Immature natural killer cell (primary cell): ENCODE data around the gene TMIE. TPM values are rescaled to one million over a fixed set of nuclear protein-coding genes. Genes with fewer than 3 reads are reported as not detected.
"Not testable (repeated sequence)": the region's sequence is repeated elsewhere in the genome, so short reads cannot be mapped to it uniquely, and the experiment has no call there.

Experiments used
- DNase-seq, 3 donors: peaks; one replicate each; pipeline ENCODE4 v3.0.0; 2022; ENCODE audit warnings: mixed read lengths in 1 of 3
- H3K27ac Mint-ChIP-seq, 6 donors: one replicate each; pipeline ENCODE4 v1.8.0; 2020; ENCODE audit warnings: mixed read lengths in 6 of 6, mild to moderate bottlenecking in 5 of 6, inconsistent platforms in 4 of 6, moderate library complexity in 3 of 6
- H3K27me3 Mint-ChIP-seq, 3 donors: one replicate each; pipeline ENCODE4 v1.8.0; 2020 to 2021; ENCODE audit warnings: low read depth in 3 of 3, mild to moderate bottlenecking in 3 of 3, mixed read lengths in 3 of 3, moderate library complexity in 3 of 3, inconsistent platforms in 1 of 3
- H3K36me3 Mint-ChIP-seq, 3 donors: one replicate each; pipeline ENCODE4 v1.8.0; 2020; ENCODE audit warnings: mixed read lengths in 3 of 3, inconsistent platforms in 2 of 3, mild to moderate bottlenecking in 2 of 3
- H3K4me1 Mint-ChIP-seq, 2 donors: one replicate each; pipeline ENCODE4 v1.8.0; 2020; ENCODE audit warnings: inconsistent platforms in 2 of 2, mild to moderate bottlenecking in 2 of 2, mixed read lengths in 2 of 2, moderate library complexity in 1 of 2
- H3K4me3 Mint-ChIP-seq, 5 donors: one replicate each; pipeline ENCODE4 v1.8.0; 2020; ENCODE audit warnings: mild to moderate bottlenecking in 5 of 5, mixed read lengths in 5 of 5, inconsistent platforms in 3 of 5, moderate library complexity in 3 of 5
- H3K9me3 Mint-ChIP-seq, 6 donors: one replicate each; pipeline ENCODE4 v1.8.0; 2020; ENCODE audit warnings: mild to moderate bottlenecking in 6 of 6, mixed read lengths in 6 of 6, inconsistent platforms in 4 of 6, moderate library complexity in 3 of 6
- polyA plus RNA-seq, 3 donors: library from polyadenylated mRNA; unstranded; fragments of 300-500 nt; fragmentation: Illumina TruSeq; gene quantifications; one replicate each; pipeline ENCODE4 v1.2.3, GENCODE V29; 2021

TMIE gene
- polyA plus RNA-seq, 3 donors from 2014 or later: not detected

DNA sequence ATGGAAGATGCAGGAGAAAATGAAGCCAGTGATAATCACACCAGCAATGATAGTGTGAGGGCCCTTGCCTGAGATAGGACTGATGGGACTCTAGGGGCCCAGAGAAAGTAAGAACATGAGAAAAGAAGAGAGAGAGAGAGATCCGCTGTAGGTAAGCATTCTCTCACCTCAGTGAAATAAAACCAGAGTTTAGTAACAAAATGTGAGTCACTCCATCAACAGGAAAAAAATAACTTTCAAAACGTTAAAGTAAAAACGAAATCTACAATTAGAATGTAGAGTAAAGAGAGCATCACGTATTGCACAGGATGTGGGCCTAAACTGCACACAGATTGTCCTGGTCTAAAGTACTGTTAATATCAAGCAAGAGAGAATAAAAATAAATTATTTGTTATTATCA, 23.2 kb downstream of the TMIE start:
- H3K36me3 Mint-ChIP-seq: no peaks in the 10 kb centered on the region
- H3K9me3 Mint-ChIP-seq: no peaks in the 10 kb centered on the region
- no peak for DNase-seq
- H3K27ac Mint-ChIP-seq: no peak overlapping the region
- H3K27me3 Mint-ChIP-seq: peaks cover 3 to 9% (median 6%) of the 10 kb centered on the region in 3 donors
- no peak overlapping the region for H3K4me3 Mint-ChIP-seq
- H3K4me1 Mint-ChIP-seq: no peaks in the 10 kb centered on the region

DNA sequence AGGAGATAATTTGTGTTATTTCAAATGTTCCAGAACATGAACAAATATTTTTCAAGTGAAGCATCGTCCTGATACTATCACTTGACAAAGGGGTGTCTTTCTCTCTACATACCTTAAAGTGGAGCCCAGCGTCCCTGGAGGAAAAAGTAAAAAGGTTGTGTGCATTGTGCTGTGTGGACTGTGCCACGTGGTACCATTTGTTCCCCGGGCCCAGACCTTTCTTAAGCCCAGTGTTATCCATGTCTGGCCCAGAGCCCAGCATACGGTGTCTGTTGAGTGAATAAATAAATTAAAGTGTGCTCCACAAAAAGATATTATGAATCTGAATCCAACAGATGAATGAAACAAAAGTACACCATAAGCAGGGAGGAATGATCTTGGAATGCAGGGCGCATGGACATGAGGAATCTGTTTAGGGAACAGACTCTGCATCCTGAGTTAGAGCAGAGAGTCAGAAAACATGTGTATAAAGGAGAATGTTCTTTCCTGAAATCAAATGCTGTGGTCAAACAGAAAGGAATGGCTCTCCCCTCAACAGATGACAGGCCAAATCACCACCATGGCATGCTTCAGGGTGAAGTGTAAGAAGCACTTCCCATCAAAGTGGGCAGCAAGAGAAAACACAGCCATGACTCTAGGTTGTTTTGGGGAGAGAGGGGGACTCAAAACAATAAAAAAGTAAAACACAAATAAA, 24.6 kb downstream of the TMIE start:
- H3K9me3 Mint-ChIP-seq: no peaks in the 10 kb centered on the region
- no peak overlapping the region for H3K4me3 Mint-ChIP-seq
- peaks cover 0 to 7% (median 4%) of the 10 kb centered on the region in 3 donors for H3K27me3 Mint-ChIP-seq
- H3K27ac Mint-ChIP-seq: no peak overlapping the region
- no peaks in the 10 kb centered on the region for H3K36me3 Mint-ChIP-seq
- H3K4me1 Mint-ChIP-seq: no peaks in the 10 kb centered on the region
- no peak for DNase-seq

DNA sequence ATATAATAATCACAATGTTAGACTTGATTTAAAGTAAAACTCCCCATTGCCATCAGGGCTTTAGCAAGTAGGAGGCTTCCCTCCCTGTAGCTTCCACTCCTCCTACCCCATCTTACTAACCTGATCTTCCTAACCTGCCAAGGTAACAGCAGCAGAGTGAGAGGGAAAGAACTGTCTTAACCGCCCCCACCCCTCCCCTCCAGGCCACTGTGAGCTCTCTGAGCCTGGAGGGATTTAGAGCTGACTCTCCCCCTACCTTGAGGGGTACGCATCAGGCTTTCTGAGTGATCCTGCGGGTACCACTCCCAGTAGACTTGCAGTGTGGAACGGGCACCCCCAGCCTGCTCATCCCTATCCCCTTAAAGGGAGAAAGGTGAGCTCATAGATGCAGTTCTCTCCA, 27.8 kb downstream of the TMIE start:
- no peaks in the 10 kb centered on the region for H3K9me3 Mint-ChIP-seq
- no peaks in the 10 kb centered on the region for H3K36me3 Mint-ChIP-seq
- H3K4me3 Mint-ChIP-seq: no peak overlapping the region
- DNase-seq: no peak
- H3K4me1 Mint-ChIP-seq: no peaks in the 10 kb centered on the region
- H3K27ac Mint-ChIP-seq: no peak overlapping the region
- peaks cover 0 to 7% (median 6%) of the 10 kb centered on the region in 3 donors for H3K27me3 Mint-ChIP-seq

DNA sequence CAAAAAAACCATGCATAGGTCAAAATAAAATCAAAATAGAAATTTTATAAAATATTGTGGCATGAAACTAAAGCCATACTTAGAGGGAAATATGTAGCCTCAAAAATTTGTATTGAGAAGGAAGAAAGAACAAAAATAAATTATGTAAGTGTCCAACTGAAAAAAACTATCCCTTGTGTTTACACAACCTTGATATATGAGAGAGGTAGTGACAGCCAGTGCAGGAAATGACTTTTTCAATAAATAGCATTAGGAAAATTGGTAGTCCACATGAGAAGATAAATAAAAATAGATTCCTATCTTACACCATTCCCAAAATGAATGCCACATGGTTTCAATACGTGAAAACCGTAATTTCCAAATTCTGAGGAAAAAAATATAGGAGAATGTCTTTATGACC, 29.6 kb downstream of the TMIE start:
- Mint-ChIP-seq H3K27ac (no peak overlapping the region), H3K4me1 (no peaks in the 10 kb centered on the region), H3K36me3 (no peaks in the 10 kb centered on the region)

DNA sequence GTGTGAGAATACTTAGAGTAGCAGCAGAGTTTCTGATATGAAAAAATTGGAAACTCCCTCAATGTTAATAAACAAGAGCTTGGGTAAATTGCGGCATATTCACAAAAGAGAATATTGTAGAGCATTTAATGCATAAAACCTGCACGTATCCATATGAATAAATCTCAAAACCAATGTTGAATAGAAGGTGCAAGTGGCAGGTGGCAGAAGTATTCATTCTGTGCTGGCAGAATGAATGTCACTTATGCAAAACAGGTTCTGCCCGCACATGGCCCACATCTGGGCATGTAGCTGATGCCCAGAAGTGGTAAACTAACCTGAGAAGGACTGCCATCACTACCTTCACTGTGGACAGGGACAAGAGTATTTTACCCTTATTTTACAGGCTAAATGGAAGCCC, 30.6 kb downstream of the TMIE start:
- H3K27ac Mint-ChIP-seq: no peak overlapping the region
- H3K27me3 Mint-ChIP-seq: peaks cover 0 to 6% (median 4%) of the 10 kb centered on the region in 3 donors
- H3K4me1 Mint-ChIP-seq: no peaks in the 10 kb centered on the region
- no peak overlapping the region for H3K4me3 Mint-ChIP-seq
- no peak for DNase-seq
- H3K36me3 Mint-ChIP-seq: no peaks in the 10 kb centered on the region
- H3K9me3 Mint-ChIP-seq: no peaks in the 10 kb centered on the region

More for the DNA sequence above, 29.6 kb downstream of the TMIE start:
- H3K4me3 Mint-ChIP-seq: no peak overlapping the region
- no peak for DNase-seq
- no peaks in the 10 kb centered on the region for H3K9me3 Mint-ChIP-seq
- H3K27me3 Mint-ChIP-seq: peaks cover 0 to 6% (median 4%) of the 10 kb centered on the region in 3 donors

DNA sequence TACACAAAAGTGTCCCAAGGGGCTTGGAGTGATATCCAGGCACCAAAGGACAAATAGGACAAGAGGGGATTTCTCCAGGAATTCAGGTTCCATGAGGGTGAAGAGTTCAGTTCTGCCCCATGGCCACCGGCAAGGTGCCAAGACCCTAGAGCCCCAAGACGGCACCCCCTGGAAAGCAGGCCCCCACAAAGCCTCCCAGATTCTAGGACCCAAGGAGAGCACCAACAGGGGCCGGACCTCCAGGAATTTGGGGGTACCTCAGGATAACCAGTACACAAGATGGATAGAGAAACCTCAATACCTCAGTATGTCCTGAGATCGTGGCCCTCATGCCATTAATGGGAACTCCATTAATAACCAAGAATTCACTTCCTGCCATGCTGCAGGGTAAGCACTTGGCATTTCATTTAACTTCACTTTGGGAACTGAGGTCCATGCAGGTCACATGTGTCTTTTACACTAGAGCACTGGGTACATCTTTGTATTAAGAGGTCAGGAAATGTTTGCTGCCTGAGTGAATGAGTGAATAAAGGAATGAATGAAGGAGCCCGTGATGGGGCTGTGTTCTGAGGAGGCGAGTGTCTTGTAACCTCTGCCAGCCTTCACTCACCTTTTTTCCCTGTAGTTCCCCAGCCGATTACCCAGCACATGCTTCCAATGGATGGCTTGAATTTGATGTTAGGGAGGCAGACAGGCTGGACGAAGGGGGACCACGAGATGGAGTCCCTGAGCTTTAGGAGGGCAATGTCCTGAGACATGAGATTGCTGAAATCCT, 32.0 kb downstream of the TMIE start:
- Mint-ChIP-seq H3K36me3 (no peaks in the 10 kb centered on the region), H3K27ac (no peak overlapping the region), H3K4me3 (no peak overlapping the region), H3K27me3 (peaks cover 0 to 11% (median 8%) of the 10 kb centered on the region in 3 donors), H3K9me3 (no peaks in the 10 kb centered on the region), H3K4me1 (no peaks in the 10 kb centered on the region)
- DNase-seq: no peak

DNA sequence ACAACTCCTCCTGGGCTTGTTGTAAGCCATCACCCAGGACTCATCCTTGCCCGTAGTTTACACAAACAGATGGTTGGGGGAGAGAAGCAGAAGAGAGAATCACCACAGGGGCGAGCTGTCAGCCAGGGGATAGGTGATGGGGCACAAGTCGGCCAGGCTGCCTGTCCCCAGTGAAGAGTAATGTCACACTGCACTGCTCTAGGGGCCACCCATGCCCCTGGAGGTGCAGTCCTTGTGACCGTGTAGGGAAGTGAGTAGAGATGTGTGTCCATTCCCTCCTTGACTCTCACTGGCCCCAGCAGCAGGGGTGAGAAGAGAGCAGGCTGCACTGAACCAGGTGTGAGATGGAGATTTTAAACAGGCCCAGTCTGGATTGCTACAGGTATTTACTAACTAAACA, 33.6 kb downstream of the TMIE start:
- no peaks in the 10 kb centered on the region for H3K9me3 Mint-ChIP-seq
- H3K4me1 Mint-ChIP-seq: no peaks in the 10 kb centered on the region
- H3K27ac Mint-ChIP-seq: no peak overlapping the region
- H3K27me3 Mint-ChIP-seq: peaks cover 0 to 12% (median 11%) of the 10 kb centered on the region in 3 donors
- no peak overlapping the region for H3K4me3 Mint-ChIP-seq
- no peak for DNase-seq
- no peaks in the 10 kb centered on the region for H3K36me3 Mint-ChIP-seq

DNA sequence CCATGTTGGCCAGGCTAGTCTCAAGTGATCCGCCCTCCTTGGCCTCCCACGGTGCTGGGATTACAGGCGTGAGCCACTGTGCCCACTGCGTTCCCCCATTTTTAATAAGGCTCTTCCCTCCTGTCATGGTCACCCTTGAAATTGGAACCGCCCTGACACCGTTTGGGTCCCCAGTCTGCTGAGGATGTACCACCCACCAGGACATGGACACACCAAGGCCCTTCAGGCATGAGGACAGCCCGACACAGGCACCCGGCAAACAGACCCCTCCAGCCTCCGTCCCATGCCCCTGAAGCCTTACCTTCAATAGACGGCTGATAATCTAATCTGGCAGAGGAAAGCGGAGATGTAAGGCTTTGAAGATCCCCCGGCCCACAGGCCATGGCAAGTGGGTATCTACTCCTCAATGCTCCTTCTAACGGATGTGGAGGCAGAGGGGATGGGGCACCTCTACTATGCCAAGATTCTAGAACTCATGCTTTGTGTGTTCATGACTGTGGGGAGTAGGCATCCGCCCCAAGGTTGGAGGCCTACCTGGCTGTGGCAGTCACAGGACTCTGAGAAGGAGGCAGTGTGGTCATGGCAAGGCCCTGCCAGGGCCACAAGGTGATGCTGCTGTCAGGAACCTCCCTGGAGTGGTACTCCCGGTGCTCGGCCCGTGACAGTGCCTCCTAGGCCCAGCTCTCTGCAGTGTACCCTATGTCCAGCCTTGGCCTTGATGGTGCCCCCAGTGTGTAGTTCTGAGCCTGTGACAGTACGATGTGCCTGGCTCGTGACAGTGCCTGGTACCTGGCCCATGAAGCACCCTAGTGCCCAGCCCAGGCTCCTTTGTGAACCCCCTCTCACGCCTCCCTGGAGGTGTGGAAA, 35.0 kb downstream of the TMIE start:
- peaks cover 0 to 11% (median 10%) of the 10 kb centered on the region in 3 donors for H3K27me3 Mint-ChIP-seq
- H3K4me1 Mint-ChIP-seq: no peaks in the 10 kb centered on the region
- H3K36me3 Mint-ChIP-seq: no peaks in the 10 kb centered on the region
- no peak for DNase-seq
- no peaks in the 10 kb centered on the region for H3K9me3 Mint-ChIP-seq
- no peak overlapping the region for H3K4me3 Mint-ChIP-seq
- no peak overlapping the region for H3K27ac Mint-ChIP-seq

DNA sequence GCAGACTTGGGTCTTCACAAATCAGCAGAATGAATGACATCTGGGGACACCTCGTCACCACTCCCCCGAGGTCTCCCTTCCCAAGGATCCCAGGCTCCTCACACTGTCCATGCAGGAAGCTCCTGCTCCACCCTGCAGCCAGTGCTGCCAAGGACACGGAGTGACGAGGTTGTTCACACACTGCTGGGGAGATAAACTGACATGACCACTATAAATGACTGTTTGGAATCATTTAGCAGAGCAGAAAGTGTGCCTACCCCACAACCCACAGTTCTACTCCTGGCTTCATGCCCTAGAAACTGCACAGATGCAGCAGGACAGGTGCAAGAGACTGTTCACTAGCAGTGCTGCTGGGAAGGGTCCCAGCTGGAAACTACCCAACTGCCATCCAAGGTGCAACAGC, 36.1 kb downstream of the TMIE start:
- no peaks in the 10 kb centered on the region for H3K9me3 Mint-ChIP-seq
- DNase-seq: no peak
- H3K27ac Mint-ChIP-seq: no peak overlapping the region
- H3K4me3 Mint-ChIP-seq: no peak overlapping the region
- H3K4me1 Mint-ChIP-seq: no peaks in the 10 kb centered on the region
- no peaks in the 10 kb centered on the region for H3K36me3 Mint-ChIP-seq
- H3K27me3 Mint-ChIP-seq: peaks cover 0 to 9% (median 7%) of the 10 kb centered on the region in 3 donors

DNA sequence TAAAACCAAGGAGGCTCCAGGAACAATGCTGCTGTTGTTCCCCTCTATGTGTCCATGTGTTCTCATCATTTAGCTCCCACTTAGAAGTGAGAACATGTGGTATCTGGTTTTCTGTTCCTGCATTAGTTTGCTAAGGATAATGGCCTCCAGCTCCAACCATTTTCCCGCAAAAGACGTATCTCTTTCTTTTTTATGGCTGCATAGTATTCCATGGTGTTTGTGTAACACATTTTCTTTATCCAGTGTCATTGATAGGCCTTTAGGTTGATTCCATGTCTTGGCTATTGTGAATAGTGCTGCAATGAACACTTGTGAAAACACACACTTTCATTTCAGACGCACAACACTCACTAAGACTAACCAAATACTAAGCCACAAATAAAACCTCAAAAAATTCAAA, 38.4 kb downstream of the TMIE start:
- not testable (repeated sequence) for H3K27ac Mint-ChIP-seq, H3K4me3 Mint-ChIP-seq, H3K27me3 Mint-ChIP-seq, H3K9me3 Mint-ChIP-seq, H3K36me3 Mint-ChIP-seq, DNase-seq, H3K4me1 Mint-ChIP-seq

DNA sequence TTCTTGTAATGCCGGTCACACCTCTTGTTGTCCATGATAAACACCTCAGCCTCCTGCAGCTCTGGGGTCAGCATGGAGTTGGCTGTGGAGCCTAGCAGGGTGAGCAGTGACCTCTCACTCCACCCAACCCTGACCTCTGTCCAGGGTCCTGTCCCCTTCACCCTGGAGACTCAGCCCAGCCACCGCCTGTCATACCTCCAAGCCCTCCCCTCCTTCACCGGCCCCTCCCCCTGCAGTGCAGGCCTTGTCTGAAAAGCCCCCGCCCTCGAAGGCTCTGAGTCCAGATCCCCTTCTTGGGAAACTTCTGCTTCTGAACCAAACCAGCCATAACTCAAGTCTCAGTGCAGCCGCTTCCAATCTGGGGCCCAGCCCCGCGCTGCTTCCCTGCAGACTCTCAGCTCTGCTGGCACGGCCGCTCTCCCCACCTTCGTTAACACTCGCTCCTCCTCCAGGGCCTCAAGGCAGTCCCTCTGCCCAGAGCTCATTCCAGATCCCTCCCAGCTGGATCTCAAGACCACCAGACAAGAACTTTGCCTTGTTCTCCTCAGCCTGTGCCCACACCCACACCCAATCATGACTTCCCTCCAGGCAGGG, 41.9 kb downstream of the TMIE start:
- no peaks in the 10 kb centered on the region for H3K9me3 Mint-ChIP-seq
- no peak for DNase-seq
- no peak overlapping the region for H3K4me3 Mint-ChIP-seq
- H3K4me1 Mint-ChIP-seq: no peaks in the 10 kb centered on the region
- no peak overlapping the region for H3K27ac Mint-ChIP-seq
- H3K36me3 Mint-ChIP-seq: no peaks in the 10 kb centered on the region
- peaks cover 0 to 5% (median 2%) of the 10 kb centered on the region in 3 donors for H3K27me3 Mint-ChIP-seq

DNA sequence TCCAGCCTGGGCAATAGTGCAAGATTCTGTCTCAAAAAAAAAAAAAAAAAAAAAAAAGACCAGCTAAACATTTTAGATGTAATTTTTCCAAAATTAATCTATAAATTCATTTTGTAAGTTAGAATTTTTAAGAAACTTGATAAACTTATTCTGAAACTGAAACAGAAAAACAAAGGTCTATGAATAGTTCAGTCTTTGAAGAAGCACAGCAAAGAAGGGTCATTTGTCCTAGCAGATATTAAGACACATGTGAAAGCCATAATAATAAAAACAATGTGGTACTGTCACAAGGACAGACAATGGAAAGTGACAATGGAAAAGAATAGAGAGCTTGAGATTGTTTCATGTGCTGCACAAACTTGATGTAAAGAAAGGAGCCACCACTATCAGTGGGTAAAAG, 45.5 kb downstream of the TMIE start:
- Mint-ChIP-seq H3K4me3 (no peak overlapping the region), H3K9me3 (no peaks in the 10 kb centered on the region), H3K4me1 (no peaks in the 10 kb centered on the region), H3K27ac (peak overlapping the region in 1 of 6 donors; percentile 8), H3K27me3 (peaks cover 0 to 8% (median 3%) of the 10 kb centered on the region in 3 donors), H3K36me3 (no peaks in the 10 kb centered on the region)
- no peak for DNase-seq

DNA sequence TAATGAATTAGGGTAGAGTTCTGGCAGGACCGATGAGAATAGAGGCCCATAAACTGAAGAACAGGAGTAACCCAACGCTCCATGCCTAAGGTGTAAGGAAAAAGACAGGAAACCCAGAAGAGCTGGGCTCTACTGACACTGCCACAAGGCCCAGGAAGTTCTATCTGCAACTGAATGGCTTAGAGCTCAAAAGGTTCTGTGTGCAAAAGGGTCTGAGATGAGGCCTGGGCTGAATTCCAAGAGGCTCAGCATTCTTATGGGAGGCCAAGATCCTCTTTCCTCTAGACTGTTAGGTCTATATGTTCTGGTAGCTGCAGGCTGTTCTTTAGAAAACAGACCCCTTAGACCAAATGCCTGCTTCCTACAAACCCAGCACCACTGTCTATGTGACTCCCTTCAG, 47.0 kb downstream of the TMIE start:
- no peak for DNase-seq
- Mint-ChIP-seq H3K4me1 (no peaks in the 10 kb centered on the region), H3K9me3 (no peaks in the 10 kb centered on the region), H3K36me3 (no peaks in the 10 kb centered on the region), H3K27ac (no peak overlapping the region), H3K4me3 (no peak overlapping the region), H3K27me3 (peaks cover 0 to 7% (median 3%) of the 10 kb centered on the region in 3 donors)

DNA sequence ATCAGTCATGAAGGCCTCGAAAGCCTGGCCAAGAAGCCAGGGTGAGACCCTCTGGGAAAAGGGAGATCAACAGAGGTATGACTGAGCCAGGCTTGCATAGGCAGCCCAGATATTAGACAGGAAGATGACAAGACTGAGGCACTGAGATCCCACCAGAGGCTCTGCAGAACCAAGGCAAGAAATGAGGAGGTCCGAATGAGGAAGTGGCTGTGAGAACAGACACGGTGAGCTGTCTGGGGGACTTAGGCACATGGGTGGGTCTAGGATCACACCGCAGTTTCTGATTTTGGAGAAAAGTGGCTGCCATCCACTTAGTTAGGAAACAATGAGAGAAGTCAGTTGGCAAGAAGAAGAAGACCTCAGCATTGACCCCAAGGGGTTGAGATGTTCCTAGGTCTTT, 47.9 kb downstream of the TMIE start:
- H3K27me3 Mint-ChIP-seq: peaks cover 0 to 7% (median 1%) of the 10 kb centered on the region in 3 donors
- H3K36me3 Mint-ChIP-seq: no peaks in the 10 kb centered on the region
- H3K9me3 Mint-ChIP-seq: no peaks in the 10 kb centered on the region
- H3K27ac Mint-ChIP-seq: no peak overlapping the region
- H3K4me3 Mint-ChIP-seq: no peak overlapping the region
- no peak for DNase-seq
- H3K4me1 Mint-ChIP-seq: no peaks in the 10 kb centered on the region
